Stimulated activated CD8-positive, alpha-beta memory T cell treated with anti-CD3 and anti-CD28 coated beads, Interleukin-12 subunit alpha, Interleukin-12 subunit beta, amount 100 ng/mL, for 4 hours (primary cell): ENCODE results near the gene INKA1.
A peak's percentile ranks its signal among the peaks of the same experiment; 100 is the strongest.

Source experiments
- DNase-seq: peaks from one replicate; pipeline ENCODE4 v3.0.0-alpha.2; 2020; ENCODE audit warnings: low read depth

The INKA1 gene

DNA sequence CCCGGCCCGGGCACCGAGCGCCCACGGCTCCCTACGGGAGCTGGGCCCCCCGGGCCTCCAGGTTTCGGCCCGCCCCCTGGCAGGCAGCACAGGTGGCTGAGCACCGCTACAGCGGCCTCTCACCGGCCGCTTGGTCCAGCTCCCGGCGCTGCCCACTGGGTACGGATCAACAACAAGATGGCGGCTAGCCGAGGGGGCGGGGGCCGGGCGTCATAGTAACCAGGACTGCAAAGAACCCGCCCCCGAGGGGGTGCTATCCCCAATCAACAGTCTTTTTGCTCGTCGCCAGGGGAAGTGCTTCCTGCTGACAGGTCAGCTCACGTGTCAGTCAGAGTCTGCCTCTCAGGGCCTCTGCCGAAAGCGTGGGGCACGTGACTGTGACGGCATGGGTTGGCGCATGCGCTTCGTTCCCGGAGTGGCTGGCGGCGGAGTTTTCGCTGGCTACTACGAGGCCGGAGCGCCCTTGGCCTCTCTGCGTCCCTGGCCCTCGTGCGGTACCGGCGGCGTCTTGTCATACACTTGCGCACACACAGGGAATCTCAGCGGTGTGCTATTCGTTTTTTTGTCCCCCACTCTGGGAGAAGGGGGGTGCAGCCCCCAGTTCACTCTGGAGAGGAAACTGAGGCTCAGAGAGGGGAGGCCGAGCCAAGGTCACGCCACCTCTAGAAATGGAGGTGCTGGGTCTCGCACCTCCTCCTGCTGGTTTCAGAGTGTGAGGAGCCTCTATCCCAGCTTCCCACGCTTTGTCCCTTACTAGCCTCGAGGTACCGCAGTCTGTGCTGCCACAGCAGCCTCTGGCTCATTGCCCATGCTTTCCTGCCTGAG, 16.5 kb upstream of the INKA1 start, which contains the start of gene IP6K1:
IP6K1 (minus strand) TSS at position 186 of the 825 bp plus-strand sequence. CDS start 38,502 bp downstream, outside the sequence.
- peak; percentile 99 for DNase-seq

DNA sequence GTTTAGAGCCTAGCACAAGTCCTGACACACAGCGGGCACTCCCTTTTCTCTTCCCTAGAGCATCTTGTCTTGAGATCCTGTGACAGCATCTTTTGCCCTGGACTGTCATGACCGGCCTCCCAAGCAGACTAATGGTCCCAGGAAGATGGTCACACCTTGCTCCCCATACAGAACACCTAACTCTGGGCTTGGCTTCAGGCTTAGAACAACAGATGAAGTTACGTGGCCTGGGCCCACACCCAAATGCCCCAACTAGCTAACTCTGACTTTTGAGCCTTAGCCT, 15.9 kb upstream of the INKA1 start:
- DNase-seq: no peak

- no peak for DNase-seq
Measured at GRCh38 chr3:49787536-49787935, 15.5 kb upstream of the INKA1 start.

DNA sequence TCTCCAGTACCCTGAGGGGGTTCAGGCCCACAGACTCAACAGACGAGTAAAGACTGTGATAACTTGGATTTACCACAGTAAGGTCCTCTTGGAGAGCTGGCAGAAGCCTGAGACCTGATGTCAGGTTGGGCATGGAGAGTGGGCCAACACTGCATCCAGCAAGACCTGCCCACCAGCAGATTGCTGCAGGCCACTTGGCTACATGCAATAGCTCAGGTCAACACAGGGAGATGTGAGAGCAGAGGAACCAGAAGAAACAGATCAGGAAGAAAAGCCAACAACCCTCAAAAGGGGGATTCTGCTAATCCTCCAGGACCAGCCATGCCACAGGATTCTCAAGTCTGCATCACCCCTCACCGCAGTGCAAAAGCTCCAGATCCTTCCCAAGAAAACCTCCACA, 15.0 kb upstream of the INKA1 start:
- DNase-seq: no peak

GRCh38 chr3:49790626-49791411, 12.2 kb upstream of the INKA1 start:
- no peak for DNase-seq

- no peak for DNase-seq
Measured at GRCh38 chr3:49791571-49791970, 11.5 kb upstream of the INKA1 start.

- DNase-seq: no peak
Measured at GRCh38 chr3:49792371-49793150, 10.5 kb upstream of the INKA1 start.

GRCh38 chr3:49793486-49794085, 9.5 kb upstream of the INKA1 start:
- no peak for DNase-seq

DNA sequence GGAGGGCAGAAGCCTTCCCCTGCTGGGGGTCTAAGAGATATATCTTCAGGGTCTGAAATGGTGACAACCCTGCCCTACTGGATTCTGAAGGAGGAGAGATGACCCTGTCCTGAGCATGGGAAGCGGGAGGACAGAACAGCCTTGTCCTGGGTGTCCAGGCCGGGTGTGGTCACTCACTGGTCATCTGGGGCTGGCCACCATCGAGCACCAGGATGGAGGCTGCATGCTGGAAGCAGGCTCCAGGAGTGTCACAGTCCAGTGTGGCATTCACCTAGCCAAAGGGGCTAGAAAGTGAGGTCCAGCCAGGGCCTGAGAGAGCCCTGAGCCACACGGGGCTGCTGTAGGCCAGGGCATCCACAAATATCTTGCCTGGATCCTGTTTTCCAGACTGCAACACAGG, 8.6 kb upstream of the INKA1 start:
- DNase-seq: no peak

DNA sequence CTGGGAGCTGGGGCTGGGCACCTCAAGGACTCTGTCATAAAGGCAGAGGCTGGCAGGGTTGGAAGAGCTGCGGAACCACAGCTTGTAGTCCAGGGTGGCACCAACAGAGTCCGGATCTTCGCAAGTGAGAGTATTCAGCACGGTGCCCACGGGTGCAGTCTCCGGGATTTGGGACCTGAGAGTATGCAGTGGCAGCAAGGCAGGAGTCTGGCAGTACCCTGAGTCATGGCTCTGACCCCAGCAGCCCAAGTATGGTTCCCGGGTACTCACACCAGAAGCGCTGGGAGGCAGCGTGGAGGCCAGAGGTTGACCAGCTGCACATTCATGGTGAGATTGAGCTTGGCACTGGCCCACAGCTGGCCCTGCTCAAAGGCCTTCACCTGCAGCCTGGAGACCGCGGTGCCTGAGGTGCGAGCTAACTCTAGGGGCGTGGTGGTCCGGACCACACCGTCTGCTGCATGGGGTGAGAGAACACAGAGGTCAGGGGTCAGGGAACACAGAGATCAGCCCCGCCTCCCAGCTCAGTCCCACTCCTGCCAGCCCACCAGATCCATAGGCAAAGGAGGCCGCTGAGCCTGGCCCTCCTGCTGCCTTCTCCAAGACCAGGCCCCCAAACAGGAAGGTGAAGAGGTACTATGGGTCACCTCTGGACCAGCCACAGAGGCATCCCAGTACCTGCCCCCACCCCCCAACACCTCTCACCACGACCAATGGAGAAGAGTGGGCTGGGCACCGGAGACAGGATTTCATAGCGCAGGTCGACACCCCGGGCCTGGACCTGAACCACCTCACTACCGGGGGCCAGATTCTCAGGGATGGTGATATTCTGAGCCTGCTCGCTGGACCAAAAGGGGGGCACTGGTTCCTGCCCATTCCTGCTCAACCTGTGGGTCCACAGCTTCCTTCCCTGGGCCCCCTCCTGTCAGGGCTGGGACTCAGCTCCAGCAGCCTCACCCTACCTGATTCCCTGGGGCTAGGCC, 7.8 kb upstream of the INKA1 start:
- DNase-seq: no peak

GRCh38 chr3:49799105-49799504, 4.0 kb upstream of the INKA1 start:
- DNase-seq: no peak

DNA sequence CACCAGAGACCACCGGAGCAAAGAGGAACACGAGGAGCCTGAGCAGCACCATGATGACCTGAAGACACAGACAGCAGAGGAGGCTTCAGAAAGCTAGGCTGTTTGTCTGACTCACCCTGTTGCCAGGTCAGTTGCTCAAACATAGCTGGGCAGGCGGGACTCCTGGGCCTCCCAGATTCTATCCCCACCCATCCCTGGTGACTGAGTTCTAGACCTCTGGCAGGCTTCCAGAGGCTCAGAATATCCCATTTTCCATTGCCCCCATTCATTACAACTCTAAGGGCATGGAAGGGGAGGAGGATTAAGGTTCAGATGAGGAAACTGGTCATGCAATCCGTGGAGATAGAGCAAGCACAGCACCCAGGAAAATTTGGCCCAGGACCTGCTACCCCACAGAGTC, 3.3 kb upstream of the INKA1 start, which contains the start of gene CDHR4:
CDHR4 (minus strand) TSS at position 113 of the 400 bp plus-strand sequence; CDS start at position 52, 61 bp downstream.
- DNase-seq: no peak

GRCh38 chr3:49801160-49801559, 1.9 kb upstream of the INKA1 start:
- no peak for DNase-seq

DNA sequence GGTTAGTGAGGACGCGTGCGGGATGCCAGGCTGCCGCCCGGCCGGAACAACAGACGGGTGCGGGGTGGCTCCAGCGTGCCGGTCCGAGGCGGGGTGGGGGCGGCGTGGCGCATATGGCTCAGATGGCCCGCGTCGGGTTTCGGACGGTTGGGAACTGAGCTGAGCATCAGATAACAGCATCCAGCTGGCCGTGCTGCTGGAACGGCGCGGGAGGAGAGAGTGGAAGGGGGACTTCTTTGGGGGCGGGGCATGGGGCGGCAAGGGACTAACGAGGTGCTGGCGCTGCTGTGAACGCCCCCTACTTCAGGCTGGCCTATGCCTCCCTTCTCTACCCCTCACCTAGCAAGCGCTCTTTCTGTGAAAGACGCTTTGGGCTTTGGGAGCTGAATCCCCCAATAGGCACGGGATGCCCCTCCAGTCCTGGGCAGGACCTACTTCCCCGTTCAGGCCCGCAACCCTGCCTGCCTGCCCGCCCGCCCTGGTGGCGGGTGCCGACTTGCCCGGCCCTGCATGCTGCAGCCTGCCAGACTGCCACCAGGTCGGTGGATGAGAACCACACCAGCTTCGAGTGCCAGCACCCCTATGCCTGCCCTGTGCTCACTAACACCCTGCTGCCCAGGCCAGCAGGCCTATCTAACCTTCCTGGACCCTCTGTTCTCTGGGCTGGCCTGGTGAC, 542 bp downstream of the INKA1 start:
- peak; percentile 14 for DNase-seq

DNA sequence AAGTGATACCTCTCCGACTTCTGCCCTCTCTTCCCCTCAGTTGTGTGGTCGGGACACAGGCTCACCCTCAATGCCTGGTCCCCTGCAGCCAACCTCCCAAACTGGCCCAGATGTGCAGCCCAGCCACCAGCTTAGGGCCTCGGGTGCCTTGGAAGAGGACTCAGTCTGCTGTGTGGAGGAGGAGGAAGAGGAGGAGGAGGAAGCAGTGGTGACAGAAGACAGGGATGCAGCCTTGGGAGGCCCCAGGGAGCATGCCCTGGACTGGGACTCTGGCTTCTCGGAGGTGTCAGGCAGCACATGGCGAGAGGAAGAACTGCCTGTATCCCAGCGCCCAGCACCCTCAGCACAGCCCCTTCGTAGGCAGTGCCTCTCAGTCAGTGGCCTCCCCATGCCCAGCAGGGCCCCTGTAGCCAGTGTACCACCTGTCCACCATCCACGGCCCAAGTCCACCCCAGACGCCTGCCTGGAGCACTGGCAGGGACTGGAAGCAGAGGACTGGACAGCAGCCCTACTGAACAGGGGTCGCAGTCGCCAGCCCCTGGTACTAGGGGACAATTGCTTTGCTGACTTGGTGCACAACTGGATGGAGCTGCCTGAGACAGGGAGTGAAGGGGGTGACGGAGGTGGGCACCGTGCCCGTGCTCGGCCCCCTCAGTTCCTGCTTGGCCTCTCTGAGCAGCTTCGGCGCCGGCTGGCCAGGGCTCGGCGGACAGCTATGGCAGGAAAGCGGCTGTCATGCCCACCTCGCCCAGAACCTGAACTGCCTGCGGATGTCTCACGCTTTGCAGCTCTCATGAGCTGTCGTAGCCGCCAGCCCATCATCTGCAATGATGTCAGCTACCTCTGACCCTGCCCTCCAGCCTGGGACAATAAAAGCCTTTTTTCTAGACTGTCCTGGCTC, 1.3 kb downstream of the INKA1 start:
- no peak for DNase-seq

DNA sequence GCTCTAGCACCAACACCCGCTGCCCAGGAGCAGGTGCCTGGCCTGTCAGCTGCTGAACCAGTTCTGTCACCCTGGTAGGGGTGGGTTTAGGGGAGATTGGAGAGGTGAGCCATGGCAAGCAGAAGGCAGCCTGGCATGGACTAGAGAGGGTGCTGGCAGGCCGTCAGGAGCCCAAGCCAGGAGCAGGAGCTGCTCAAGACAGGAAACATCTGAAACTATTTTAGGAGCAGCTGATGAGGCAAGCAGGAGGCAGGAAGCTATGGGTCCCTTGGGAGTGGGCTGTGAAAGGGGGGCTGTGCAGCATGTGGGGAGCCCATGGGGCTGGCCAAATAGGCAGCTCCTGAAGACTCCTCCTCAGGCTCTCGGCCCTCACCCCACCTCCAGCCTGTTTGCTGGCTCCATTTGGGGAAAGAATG, 2.3 kb downstream of the INKA1 start:
- no peak for DNase-seq

- DNase-seq: no peak
Measured at GRCh38 chr3:49805897-49806701, 3.0 kb downstream of the INKA1 start.

DNA sequence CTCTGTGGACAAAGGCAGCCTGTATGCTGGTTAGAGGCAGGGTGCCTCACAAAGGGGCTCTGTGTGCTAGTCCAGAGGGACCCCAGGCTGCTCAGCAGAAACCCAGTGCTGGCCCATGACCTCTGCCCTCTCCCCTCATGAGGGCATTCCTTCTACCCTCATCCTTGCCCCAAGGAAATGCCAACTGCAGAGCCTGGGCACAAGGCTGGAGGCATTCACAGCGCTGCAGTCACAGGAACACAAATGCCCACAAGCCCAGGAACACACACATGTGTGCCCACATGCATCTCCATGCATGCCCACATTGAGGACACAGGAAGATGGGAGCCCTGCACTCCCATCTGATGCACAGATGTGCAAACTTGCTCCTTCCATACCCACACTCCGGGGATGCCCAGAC, 3.8 kb downstream of the INKA1 start:
- DNase-seq: no peak
